Measurements from ENCODE around the gene RUNX1. TPM values are rescaled to one million over a fixed set of nuclear protein-coding genes. Genes with fewer than 3 reads are reported as not detected.

The RUNX1 gene
- total and polyA plus RNA-seq, 2 donors (not counting 1 experiment from before 2014, with no cell fraction given): 26.3 to 73.0 TPM

GRCh38 chr21:34944015-34944755 lies 104.9 kb downstream of the RUNX1 start:
- H4K20me1 ChIP-seq (ENCODE audit: control insufficient read depth, insufficient read depth, low read length, poor library complexity, severe bottlenecking): peaks cover 59% of the 10 kb centered on the region
- H3K27ac Mint-ChIP-seq: no peak overlapping the region
- CTCF ChIA-PET: no interaction called here
- no peak for DNase-seq
- POLR2A ChIA-PET: no interaction called here
- TF ChIP-seq EZH2 (IDR thresholded peaks at IDR 0.05; ENCODE audit: borderline replicate concordance, insufficient read depth, low read depth, low read length, poor library complexity, severe bottlenecking) (no peak), CTCF (IDR thresholded peaks at IDR 0.05) (no peak)
- WGBS (ENCODE audit: insufficient coverage): 68% methylated on average over 2 of the region's 4 CpGs
- peaks cover 83% of the 10 kb centered on the region for H3K79me2 ChIP-seq (ENCODE audit: control insufficient read depth, insufficient read depth, low read length)
- H2AFZ ChIP-seq (ENCODE audit: insufficient read depth, low read depth, low read length, poor library complexity, severe bottlenecking): no peak overlapping the region
- H3K36me3 ChIP-seq (replicated peaks in 1 of 2; ENCODE audit: control extremely low read depth in 1 of 2, control insufficient read depth in 1 of 2, extremely low read depth in 1 of 2, insufficient read depth in 2 of 2, low read length in 1 of 2): no peaks in the 10 kb centered on the region
- no peaks in the 10 kb centered on the region for H3K9me3 ChIP-seq (ENCODE audit: control extremely low read depth in 1 of 3, control insufficient read depth in 2 of 3, insufficient read depth in 1 of 3, low read length in 2 of 3)
- H3K4me3 ChIP-seq (ENCODE audit: control extremely low read depth in 1 of 5, extremely low read depth in 1 of 5, insufficient read depth in 1 of 5, low read depth in 2 of 5, low read length in 4 of 5): no peak overlapping the region
- H3K9me3 Mint-ChIP-seq (ENCODE audit: insufficient read depth): no peaks in the 10 kb centered on the region
- peaks cover 59% of the 10 kb centered on the region for H3K4me1 Mint-ChIP-seq
- H3K27me3 Mint-ChIP-seq: no peaks in the 10 kb centered on the region
- no peak overlapping the region for H3K27ac ChIP-seq (ENCODE audit: low read length in 2 of 2)
- H3K4me3 Mint-ChIP-seq: no peak overlapping the region
- no peak for ATAC-seq (ENCODE audit: low read depth)
- no peak overlapping the region for H3K9ac ChIP-seq (ENCODE audit: low read length)
- no peaks in the 10 kb centered on the region for H3K27me3 ChIP-seq (replicated peaks in 1 of 4; ENCODE audit: control extremely low read depth in 1 of 4, control insufficient read depth in 3 of 4, insufficient read depth in 4 of 4, low read length in 3 of 4)
- intact Hi-C loops (cut with micrococcal nuclease): no loop called here
- H3K4me2 ChIP-seq (replicated peaks; ENCODE audit: low read depth, low read length, poor library complexity, severe bottlenecking): no peak overlapping the region
- peaks cover 22 to 23% of the 10 kb centered on the region in 2 donors for H3K4me1 ChIP-seq (ENCODE audit: control insufficient read depth in 2 of 2, insufficient read depth in 2 of 2, low read length in 2 of 2)

DNA sequence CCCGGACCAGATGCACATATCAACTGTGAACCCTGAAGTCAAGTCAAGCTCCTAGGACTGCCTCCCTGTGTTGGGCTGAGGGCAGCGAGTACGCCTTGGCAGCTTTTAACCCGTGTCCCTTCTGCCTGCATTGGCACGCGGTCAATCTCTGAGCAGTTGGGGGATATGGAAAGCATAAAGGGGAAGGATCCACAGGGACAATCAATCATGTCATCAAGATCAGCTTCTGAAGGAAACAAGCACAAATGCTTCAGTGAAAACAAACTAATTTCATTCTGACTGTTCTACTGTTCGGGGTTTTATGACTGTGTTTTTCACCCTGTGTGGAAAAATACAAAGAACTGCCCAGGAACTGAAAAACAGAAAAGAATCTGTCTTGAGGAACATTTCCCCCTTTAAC lies 106.2 kb downstream of the RUNX1 start:
- H3K4me1 Mint-ChIP-seq: peaks cover 66% of the 10 kb centered on the region
- POLR2A ChIA-PET: interaction anchor here (0.6 to 0.7 kb wide), 2 partner anchors 56 to 263 kb away, joined by 3 to 6 read pairs; no protein-coding TSS in a partner anchor

More for the DNA sequence above, 106.2 kb downstream of the RUNX1 start:
- Histone ChIP-seq H3K4me1 (ENCODE audit: control insufficient read depth in 2 of 2, insufficient read depth in 2 of 2, low read length in 2 of 2) (peaks cover 22 to 23% of the 10 kb centered on the region in 2 donors), H2AFZ (ENCODE audit: insufficient read depth, low read depth, low read length, poor library complexity, severe bottlenecking) (no peak overlapping the region), H3K4me3 (ENCODE audit: control extremely low read depth in 1 of 5, extremely low read depth in 1 of 5, insufficient read depth in 1 of 5, low read depth in 2 of 5, low read length in 4 of 5) (no peak overlapping the region), H3K27ac (ENCODE audit: low read length in 2 of 2) (no peak overlapping the region), H4K20me1 (ENCODE audit: control insufficient read depth, insufficient read depth, low read length, poor library complexity, severe bottlenecking) (peaks cover 46% of the 10 kb centered on the region), H3K27me3 (replicated peaks in 1 of 4; ENCODE audit: control extremely low read depth in 1 of 4, control insufficient read depth in 3 of 4, insufficient read depth in 4 of 4, low read length in 3 of 4) (no peaks in the 10 kb centered on the region), H3K79me2 (ENCODE audit: control insufficient read depth, insufficient read depth, low read length) (peaks cover 78% of the 10 kb centered on the region), H3K9ac (ENCODE audit: low read length) (no peak overlapping the region), H3K36me3 (replicated peaks in 1 of 2; ENCODE audit: control extremely low read depth in 1 of 2, control insufficient read depth in 1 of 2, extremely low read depth in 1 of 2, insufficient read depth in 2 of 2, low read length in 1 of 2) (no peaks in the 10 kb centered on the region), H3K4me2 (replicated peaks; ENCODE audit: low read depth, low read length, poor library complexity, severe bottlenecking) (no peak overlapping the region), H3K9me3 (ENCODE audit: control extremely low read depth in 1 of 3, control insufficient read depth in 2 of 3, insufficient read depth in 1 of 3, low read length in 2 of 3) (no peaks in the 10 kb centered on the region)
- H3K9me3 Mint-ChIP-seq (ENCODE audit: insufficient read depth): no peaks in the 10 kb centered on the region
- no peaks in the 10 kb centered on the region for H3K27me3 Mint-ChIP-seq
- H3K27ac Mint-ChIP-seq: peak overlapping the region; percentile 5
- no peak overlapping the region for H3K4me3 Mint-ChIP-seq
- intact Hi-C loops (cut with micrococcal nuclease): no loop called here
- DNase-seq (no peak), ATAC-seq (ENCODE audit: low read depth) (no peak)
- TF ChIP-seq EZH2 (IDR thresholded peaks at IDR 0.05; ENCODE audit: borderline replicate concordance, insufficient read depth, low read depth, low read length, poor library complexity, severe bottlenecking): no peak
- no peak for TF ChIP-seq CTCF (IDR thresholded peaks at IDR 0.05)
- CTCF ChIA-PET: interaction anchor here (0.6 kb wide), 1 partner anchor 569 kb away, joined by 3 read pairs; no protein-coding TSS in a partner anchor
- 73% methylated on average over 3 of the region's 7 CpGs for WGBS (ENCODE audit: insufficient coverage)

All from B cell (primary cell).